Chondrocyte (in vitro differentiated cells): ENCODE data around the gene FZR1. TPM values are rescaled to one million over a fixed set of nuclear protein-coding genes. Genes with fewer than 3 reads are reported as not detected.
A peak's percentile ranks its signal among the peaks of the same experiment; 100 is the strongest.

Source experiments
- DNase-seq: peaks from one replicate; pipeline ENCODE4 v3.0.0; 2021; ENCODE audit warnings: mixed read lengths, low spot score
- H3K27ac Mint-ChIP-seq: one replicate; pipeline ENCODE4 v1.8.0; 2021; ENCODE audit warnings: mild to moderate bottlenecking, moderate library complexity, mixed read lengths; ENCODE audit not compliant: unreplicated experiment
- H3K27me3 Mint-ChIP-seq: 2 replicates; pipeline ENCODE4 v1.8.0; 2021; ENCODE audit warnings: low read depth, mixed read lengths
- H3K36me3 Mint-ChIP-seq: 2 replicates; pipeline ENCODE4 v1.8.0; 2021; ENCODE audit warnings: low read depth, mixed read lengths
- H3K4me1 Mint-ChIP-seq: 2 replicates; pipeline ENCODE4 v1.8.0; 2021; ENCODE audit warnings: low read depth, mild to moderate bottlenecking, mixed read lengths
- H3K4me3 Mint-ChIP-seq: one replicate; pipeline ENCODE4 v1.8.0; 2021; ENCODE audit warnings: mild to moderate bottlenecking, moderate library complexity, mixed read lengths; ENCODE audit not compliant: unreplicated experiment
- H3K9me3 Mint-ChIP-seq: 2 replicates; pipeline ENCODE4 v1.8.0; 2021; ENCODE audit warnings: low read depth, mixed read lengths
- CTCF ChIP-seq: fragments of 200-600 bp; sonication (generic); IDR thresholded peaks from 2 replicates; pipeline ENCODE4 v1.5.0; 2021; ENCODE audit warnings: antibody characterized with exemption, mild to moderate bottlenecking, moderate library complexity
- total RNA-seq: library from RNA; stranded (reverse); gene quantifications from 3 replicates; pipeline ENCODE4 v1.2.1, GENCODE V29; 2021

Gene FZR1
- total RNA-seq, 1 donor from 2014 or later: 35.0 TPM

- Mint-ChIP-seq H3K27me3 (no peaks in the 10 kb centered on the region), H3K27ac (no peak overlapping the region), H3K36me3 (peaks cover 14% of the 10 kb centered on the region), H3K4me3 (no peak overlapping the region), H3K4me1 (peaks cover 5% of the 10 kb centered on the region), H3K9me3 (no peaks in the 10 kb centered on the region)
- no peak for TF ChIP-seq CTCF
- DNase-seq: no peak
Measured at GRCh38 chr19:3535563-3535965, 29.5 kb downstream of the FZR1 start.

- Mint-ChIP-seq H3K27me3 (no peaks in the 10 kb centered on the region), H3K4me3 (no peak overlapping the region), H3K36me3 (peaks cover 14% of the 10 kb centered on the region), H3K27ac (no peak overlapping the region), H3K4me1 (peaks cover 5% of the 10 kb centered on the region), H3K9me3 (no peaks in the 10 kb centered on the region)
- no peak for DNase-seq
- no peak for TF ChIP-seq CTCF
Measured at GRCh38 chr19:3535981-3536380, 29.9 kb downstream of the FZR1 start.

- Mint-ChIP-seq H3K36me3 (peaks cover 9% of the 10 kb centered on the region), H3K27me3 (no peaks in the 10 kb centered on the region), H3K4me1 (peaks cover 5% of the 10 kb centered on the region), H3K9me3 (no peaks in the 10 kb centered on the region), H3K27ac (no peak overlapping the region), H3K4me3 (no peak overlapping the region)
- no peak for DNase-seq
- TF ChIP-seq CTCF: no peak
Measured at GRCh38 chr19:3536429-3537100, 30.5 kb downstream of the FZR1 start.

GRCh38 chr19:3537101-3537437 is 31.0 kb downstream of the FZR1 start:
- peaks cover 9% of the 10 kb centered on the region for H3K36me3 Mint-ChIP-seq
- TF ChIP-seq CTCF: no peak
- no peaks in the 10 kb centered on the region for H3K9me3 Mint-ChIP-seq
- no peaks in the 10 kb centered on the region for H3K27me3 Mint-ChIP-seq
- no peak for DNase-seq
- H3K4me3 Mint-ChIP-seq: no peak overlapping the region
- H3K4me1 Mint-ChIP-seq: peaks cover 5% of the 10 kb centered on the region
- no peak overlapping the region for H3K27ac Mint-ChIP-seq

- H3K27ac Mint-ChIP-seq: peak overlapping the region; percentile 32
Measured at GRCh38 chr19:3537438-3538240, 31.5 kb downstream of the FZR1 start.

More at GRCh38 chr19:3537438-3538240, 31.5 kb downstream of the FZR1 start:
- peaks cover 5% of the 10 kb centered on the region for H3K4me1 Mint-ChIP-seq
- peaks cover 7% of the 10 kb centered on the region for H3K36me3 Mint-ChIP-seq
- no peak overlapping the region for H3K4me3 Mint-ChIP-seq
- no peak for TF ChIP-seq CTCF
- DNase-seq: no peak
- no peaks in the 10 kb centered on the region for H3K9me3 Mint-ChIP-seq
- no peaks in the 10 kb centered on the region for H3K27me3 Mint-ChIP-seq
